Articular chondrocyte of knee joint (primary cell): ENCODE results near the gene MED9. TPM values are rescaled to one million over a fixed set of nuclear protein-coding genes. Genes with fewer than 3 reads are reported as not detected.

ENCODE experiments used
- small RNA-seq: library from RNA; depleted of rRNA; stranded (forward); fragments of <200 nt; gene quantifications from one replicate; pipeline ENCODE3, GENCODE V24; 2012
- total RNA-seq: library from RNA; depleted of rRNA; stranded (reverse); fragments of >200 nt; gene quantifications from 2 replicates; pipeline ENCODE4 v1.2.3, GENCODE V29; 2012

MED9 gene
- 13.7 and 14.9 TPM in 2 replicates for total RNA-seq

DNA sequence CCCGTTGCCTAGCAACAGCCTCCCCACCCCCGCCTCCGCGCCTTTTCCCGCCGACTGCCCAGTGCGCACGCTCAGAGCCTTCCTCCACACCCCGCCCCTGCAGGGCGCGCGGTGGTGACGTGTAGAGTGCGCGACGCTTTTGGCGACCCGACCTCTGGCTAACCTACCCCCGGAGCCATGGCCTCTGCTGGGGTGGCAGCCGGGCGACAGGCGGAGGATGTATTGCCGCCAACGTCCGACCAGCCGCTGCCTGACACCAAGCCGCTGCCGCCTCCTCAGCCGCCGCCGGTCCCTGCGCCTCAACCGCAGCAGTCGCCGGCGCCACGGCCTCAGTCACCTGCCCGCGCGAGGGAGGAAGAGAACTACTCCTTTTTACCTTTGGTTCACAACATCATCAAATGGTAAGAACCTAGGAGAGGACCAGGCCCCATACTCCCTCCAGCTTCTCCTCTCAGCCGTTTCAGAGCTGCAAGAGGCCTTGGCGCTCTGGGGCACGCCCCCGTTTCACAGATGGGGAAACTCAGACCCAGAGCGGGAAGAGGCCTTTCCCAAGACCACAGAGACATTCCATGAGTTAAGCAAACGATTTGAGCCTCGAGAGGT, at the start of gene MED9:
MED9 (plus strand) TSS at position 136 of the 603 bp plus-strand sequence; CDS start at position 178, 42 bp downstream.

GRCh38 chr17:17496189-17497064, 19.6 kb downstream of the MED9 start, which contains the start of gene RASD1:
TSS of gene RASD1 (minus strand) at chr17:17496395. CDS start at chr17:17496181, 214 bp downstream.

Small RNA genes lying within 50 kb of the gene (small RNA-seq; reads per million reads assigned to genes)
- not detected for gene RF00019

Other genes starting within 250 kb of the MED9 start
- 70.8 and 86.0 TPM in 2 replicates for gene FLCN, start 239.8 kb upstream of the MED9 start, total RNA-seq
- gene COPS3, start 195.8 kb upstream of the MED9 start, total RNA-seq: 87.7 and 93.7 TPM in 2 replicates
- 1.4 and 1.9 TPM in 2 replicates for gene NT5M, start 173.6 kb upstream of the MED9 start, total RNA-seq
- 13.9 and 49.0 TPM in 2 replicates for gene RASD1, start 19.4 kb downstream of the MED9 start, total RNA-seq
- 19.1 and 28.5 TPM in 2 replicates for gene PEMT, start 114.7 kb downstream of the MED9 start, total RNA-seq
- gene RAI1, start 204.5 kb downstream of the MED9 start, total RNA-seq: 9.8 and 10.6 TPM in 2 replicates